Right lobe of liver (tissue), 6 donors: ENCODE results near the gene ERC2. TPM values are rescaled to one million over a fixed set of nuclear protein-coding genes. Genes with fewer than 3 reads are reported as not detected.
A peak's percentile ranks its signal among the peaks of the same experiment; 100 is the strongest.

Experiments
- ATAC-seq, 4 donors: fragments of 200-7000 bp; cut with Tn5 transposase; one replicate each; pipeline ENCODE4 v1.9.1; 2020; ENCODE audit warnings: mild to moderate bottlenecking in 4 of 4, moderate library complexity in 4 of 4
- DNase-seq, 3 donors: peaks; one replicate each; pipeline ENCODE4 v3.0.0-alpha.2; 2020
- H3K27ac ChIP-seq, 3 donors: fragments of 200-600 bp; one replicate each; pipeline ENCODE4 v1.8.0; 2022
- H3K27me3 ChIP-seq, 2 donors: fragments of 200-600 bp; one replicate each; pipeline ENCODE4 v1.8.0; 2022
- H3K36me3 ChIP-seq, 4 donors: fragments of 200-600 bp; sonication (generic) in 1 of 4; one replicate each; pipeline versions ENCODE4 v1.5.1 to v1.8.0; 2017 to 2022; ENCODE audit warnings: control low read depth in 1 of 4
- H3K4me1 ChIP-seq, 4 donors: fragments of 200-600 bp; sonication (generic) in 1 of 4; one replicate each; pipeline versions ENCODE4 v1.5.1 to v1.8.0; 2017 to 2022; ENCODE audit warnings: control low read depth in 1 of 4
- H3K4me3 ChIP-seq, 3 donors: fragments of 200-600 bp; one replicate each; pipeline ENCODE4 v1.8.0; 2022
- H3K9me3 ChIP-seq, 4 donors: fragments of 200-600 bp; sonication (generic) in 1 of 4; one replicate each; pipeline versions ENCODE4 v1.5.1 to v1.8.0; 2017 to 2022; ENCODE audit warnings: control low read depth in 1 of 4
- CTCF ChIP-seq, 4 donors: fragments of 200-600 bp in 3 of 4; fragments of 450-650 bp in 1 of 4; IDR thresholded peaks; one replicate each; pipeline versions ENCODE4 v1.5.1 to v1.8.0; 2016 to 2022; ENCODE audit warnings: antibody characterized with exemption in 4 of 4, mild to moderate bottlenecking in 2 of 4
- POLR2A ChIP-seq: fragments of 450-650 bp; IDR thresholded peaks from one replicate; pipeline ENCODE4 v1.6.1; 2017; ENCODE audit warnings: antibody characterized with exemption, mild to moderate bottlenecking
- WGBS: methylation state at CpG from one replicate; pipeline ENCODE4 v1.1.6; 2018; ENCODE audit warnings: low coverage, low lambda C conversion rate; ENCODE audit not compliant: insufficient coverage; ENCODE audit errors: missing lambda C conversion rate; 5-methylcytosine and 5-hydroxymethylcytosine counted together
- intact Hi-C, 2 donors: fragments of 100-400 bp; cut with DNase I; formaldehyde crosslinking; loops; one replicate each; pipeline versions ENCODE4 v1.11.2 to v1.14.1; 2022
- total RNA-seq, 6 experiments: library from RNA; depleted of rRNA in 2 of 6; stranded (reverse); fragments of >200 nt in 2 of 6; fragmentation: NEBNext Ultra II Directional in 3 of 6; extraction: Animal tissue kit (Norgen Biotek cat#: 25700) in 3 of 6; gene quantifications; one replicate each; pipeline versions ENCODE4 v1.1.0 to v1.2.4, GENCODE V29; 2016 to 2023
- donor health status: DM: no; HTN: yes; CAD: no.
- donor health status: DM: no; HTN: no; CAD: no.
- donor health status: DM: no; HTN: no; CAD: no.
- donor health status: DM: no; HTN: yes; CAD: no.
- donor health status: DM: no; HTN: yes; CAD: no.

ERC2 gene
- total RNA-seq, 6 experiments from 2014 or later = not detected

DNA sequence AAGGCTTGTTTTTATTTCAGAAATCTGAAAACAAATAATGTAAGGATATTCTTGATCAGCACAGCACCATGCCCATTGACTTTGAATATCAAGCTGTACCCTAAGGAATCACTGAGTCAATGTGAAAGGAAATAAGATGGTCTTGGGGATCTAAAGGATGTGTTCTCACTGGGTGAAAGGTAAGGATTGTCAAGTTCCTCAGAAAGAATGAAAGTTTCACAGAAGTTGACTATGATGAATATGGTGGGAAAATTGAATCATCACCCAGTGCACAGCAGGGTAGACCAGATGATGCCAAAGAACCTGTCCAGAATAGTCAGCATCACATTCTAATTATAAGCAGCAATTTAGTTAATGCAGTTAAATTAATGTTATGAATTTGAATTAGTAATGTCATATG is 16.2 kb downstream of the ERC2 start:
- no peak overlapping the region for H3K4me3 ChIP-seq
- H3K9me3 ChIP-seq = no peaks in the 10 kb centered on the region
- no peak overlapping the region for H3K27ac ChIP-seq
- H3K27me3 ChIP-seq = no peaks in the 10 kb centered on the region
- ATAC-seq (no peak), DNase-seq (no peak)
- H3K4me1 ChIP-seq = no peaks in the 10 kb centered on the region
- no peak for TF ChIP-seq CTCF (IDR thresholded peaks at IDR 0.05)
- no peak for TF ChIP-seq POLR2A
- H3K36me3 ChIP-seq = no peaks in the 10 kb centered on the region
- intact Hi-C loops = no loop called here

DNA sequence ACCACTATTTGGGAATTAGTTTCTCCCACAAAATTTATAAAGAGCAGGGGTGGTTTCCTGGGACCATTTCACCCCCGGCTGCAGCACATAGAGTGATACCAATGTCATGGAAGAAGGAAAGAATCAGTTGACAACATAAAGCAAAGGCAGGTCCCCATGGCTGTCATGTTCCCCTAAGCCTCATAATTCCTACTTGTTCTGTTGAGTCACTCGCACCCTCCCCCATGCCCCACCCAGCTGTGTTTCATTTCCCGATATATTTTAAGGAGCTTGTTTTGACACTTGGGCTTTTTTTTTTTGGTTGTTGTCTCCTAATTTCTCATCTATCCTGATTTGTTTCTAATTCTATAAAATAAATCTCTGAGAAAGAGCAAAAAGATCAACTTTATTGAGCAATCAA is 24.9 kb downstream of the ERC2 start:
- no peak overlapping the region for H3K27ac ChIP-seq
- H3K4me3 ChIP-seq = no peak overlapping the region
- ATAC-seq = no peak
- no peak for TF ChIP-seq POLR2A
- TF ChIP-seq CTCF (IDR thresholded peaks at IDR 0.05) = no peak
- H3K9me3 ChIP-seq = no peaks in the 10 kb centered on the region
- intact Hi-C loops = loop anchor here in 1 of 2 donors (10.0 kb wide), 1 partner anchor 99 kb away; no protein-coding TSS in a partner anchor
- no peak for DNase-seq
- no peaks in the 10 kb centered on the region for H3K4me1 ChIP-seq
- WGBS = 87% methylated on average over 3 of the region's 3 CpGs
- no peaks in the 10 kb centered on the region for H3K27me3 ChIP-seq
- H3K36me3 ChIP-seq = no peaks in the 10 kb centered on the region

DNA sequence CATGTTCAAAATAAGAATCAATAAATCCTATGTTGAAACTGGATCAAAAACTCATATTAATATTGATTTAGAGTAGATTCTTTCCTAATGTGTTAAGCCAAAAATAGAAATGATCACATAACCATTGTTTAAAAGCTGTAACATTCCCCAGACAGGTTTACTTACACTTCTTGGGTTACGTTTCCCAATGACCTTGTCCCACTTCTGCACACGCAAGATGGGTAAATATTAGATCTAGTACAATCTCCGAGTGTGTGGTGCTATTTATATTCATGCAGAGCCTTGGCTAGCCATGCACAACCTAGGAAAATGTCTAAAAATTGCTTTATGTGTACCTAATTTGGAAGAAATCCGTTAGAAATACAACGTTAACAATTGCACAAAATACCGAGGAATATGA is 39.6 kb downstream of the ERC2 start:
- no peak for DNase-seq
- Histone ChIP-seq H3K4me1 (no peaks in the 10 kb centered on the region), H3K9me3 (no peaks in the 10 kb centered on the region), H3K4me3 (no peak overlapping the region), H3K27ac (no peak overlapping the region), H3K36me3 (no peaks in the 10 kb centered on the region), H3K27me3 (no peaks in the 10 kb centered on the region)
- WGBS = 37% methylated on average over 6 of the region's 6 CpGs
- TF ChIP-seq CTCF (IDR thresholded peaks at IDR 0.05) (no peak), POLR2A (no peak)
- ATAC-seq = peak in 3 of 4 donors; percentile 42 to 71 (median 43)
- intact Hi-C loops = no loop called here

DNA sequence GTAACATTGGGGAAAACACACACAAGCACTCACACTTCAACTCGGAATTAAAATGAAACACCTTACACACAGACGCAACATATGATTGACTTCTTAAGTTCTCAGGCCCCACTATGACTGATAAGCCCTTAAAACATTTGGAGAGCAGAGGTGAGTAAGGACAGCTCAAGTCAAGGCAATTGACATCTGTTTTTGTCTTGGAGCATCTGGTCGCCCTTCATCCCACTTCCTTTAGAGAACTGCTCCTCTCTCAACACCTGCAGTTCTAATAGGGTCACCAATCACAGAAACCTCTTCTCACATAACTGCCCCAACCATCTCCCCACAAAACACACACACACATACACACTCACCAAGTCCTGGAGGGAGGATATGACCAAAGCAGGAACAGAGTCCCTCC is 43.4 kb downstream of the ERC2 start:
- H3K27ac ChIP-seq = no peak overlapping the region
- TF ChIP-seq CTCF (IDR thresholded peaks at IDR 0.05) (no peak), POLR2A (no peak)
- H3K4me3 ChIP-seq = no peak overlapping the region
- 82% methylated on average over 3 of the region's 3 CpGs for WGBS
- intact Hi-C loops = no loop called here
- no peak for ATAC-seq
- no peaks in the 10 kb centered on the region for H3K9me3 ChIP-seq
- no peaks in the 10 kb centered on the region for H3K4me1 ChIP-seq
- DNase-seq = no peak
- no peaks in the 10 kb centered on the region for H3K36me3 ChIP-seq
- no peaks in the 10 kb centered on the region for H3K27me3 ChIP-seq

DNA sequence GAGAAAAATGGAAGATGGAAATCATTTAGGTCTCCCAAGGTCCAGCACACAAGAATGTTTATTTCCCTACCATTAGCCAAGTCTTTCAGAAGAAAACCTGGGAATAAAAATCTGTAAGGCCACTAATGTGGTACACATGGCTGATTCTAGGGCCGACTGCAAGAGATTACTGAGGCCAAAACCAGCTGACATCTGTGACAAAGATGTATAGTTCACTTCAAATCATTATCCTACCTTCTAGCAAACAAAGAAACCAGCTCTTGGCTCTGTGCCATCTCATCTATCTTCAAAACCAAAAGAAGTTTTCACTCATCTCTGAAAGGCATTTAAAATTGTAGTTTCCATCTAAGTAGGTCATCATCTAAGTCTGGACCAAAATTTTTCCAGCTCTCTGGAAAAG is 43.9 kb downstream of the ERC2 start:
- ATAC-seq (no peak), DNase-seq (no peak)
- TF ChIP-seq CTCF (IDR thresholded peaks at IDR 0.05) = no peak
- TF ChIP-seq POLR2A = no peak
- intact Hi-C loops = no loop called here
- Histone ChIP-seq H3K9me3 (no peaks in the 10 kb centered on the region), H3K4me3 (no peak overlapping the region), H3K36me3 (no peaks in the 10 kb centered on the region), H3K27me3 (no peaks in the 10 kb centered on the region), H3K27ac (no peak overlapping the region), H3K4me1 (no peaks in the 10 kb centered on the region)
- WGBS = 44% methylated on average over 1 of the region's 1 CpG
